DOHH2 (cell line): ENCODE results near the gene ADAMTS5.

Experiments used
- H3F3A ChIP-seq: fragments of 200-600 bp; sonication (generic), shearing (Covaris generic); 2 replicates; pipeline ENCODE4 v1.6.0; 2016; ENCODE audit warnings: antibody characterized with exemption, mild to moderate bottlenecking; ENCODE audit not compliant: control insufficient read depth, insufficient read depth
- H3K27ac ChIP-seq: fragments of 200-600 bp; sonication (generic); 2 replicates; pipeline ENCODE4 v1.5.1; 2014; ENCODE audit warnings: low read depth, mild to moderate bottlenecking, low read length, moderate library complexity
- H3K27me3 ChIP-seq: fragments of 200-600 bp; sonication (generic); 2 replicates; pipeline ENCODE4 v1.6.1; 2014; ENCODE audit warnings: mild to moderate bottlenecking, low read length, mixed read lengths; ENCODE audit not compliant: control insufficient read depth
- H3K36me3 ChIP-seq: fragments of 200-600 bp; sonication (generic); 2 replicates; pipeline ENCODE4 v1.6.1; 2014; ENCODE audit warnings: mild to moderate bottlenecking, low read length, moderate library complexity, mixed read lengths; ENCODE audit not compliant: control insufficient read depth
- H3K4me1 ChIP-seq: fragments of 200-600 bp; sonication (generic); 2 replicates; pipeline ENCODE4 v1.6.1; 2014; ENCODE audit warnings: mild to moderate bottlenecking, low read length, mixed read lengths; ENCODE audit not compliant: control insufficient read depth
- H3K4me2 ChIP-seq: fragments of 200-600 bp; sonication (generic); 2 replicates; pipeline ENCODE4 v1.6.0; 2014; ENCODE audit warnings: mild to moderate bottlenecking, low read length, moderate library complexity
- H3K4me3 ChIP-seq: fragments of 200-600 bp; sonication (generic); 2 replicates; pipeline ENCODE4 v1.5.1; 2014; ENCODE audit warnings: mild to moderate bottlenecking, low read length, mixed read lengths
- H3K79me2 ChIP-seq: fragments of 200-600 bp; sonication (generic); 2 replicates; pipeline ENCODE4 v1.6.1; 2014; ENCODE audit warnings: mild to moderate bottlenecking, low read length, mixed read lengths; ENCODE audit not compliant: control insufficient read depth
- H3K9me2 ChIP-seq: fragments of 200-600 bp; sonication (generic); replicated peaks from 2 replicates; pipeline ENCODE4 v1.6.1; 2014; ENCODE audit warnings: mild to moderate bottlenecking, low read length, mixed read lengths; ENCODE audit not compliant: control insufficient read depth
- H3K9me3 ChIP-seq: fragments of 200-600 bp; sonication (generic); 2 replicates; pipeline ENCODE4 v1.6.1; 2014; ENCODE audit warnings: antibody characterized with exemption, low read length, mixed read lengths; ENCODE audit not compliant: control insufficient read depth, insufficient read depth
- H4K20me1 ChIP-seq: fragments of 200-600 bp; sonication (generic); 2 replicates; pipeline ENCODE4 v1.6.0; 2014; ENCODE audit warnings: low read depth, mild to moderate bottlenecking, antibody characterized with exemption, low read length, moderate library complexity; ENCODE audit not compliant: control insufficient read depth, insufficient read depth
- CTCF ChIP-seq: fragments of 200-600 bp; sonication (generic); IDR thresholded peaks from one replicate; pipeline ENCODE4 v1.5.1; 2014; ENCODE audit warnings: antibody characterized with exemption, mild to moderate bottlenecking, low read depth, low read length; ENCODE audit not compliant: poor library complexity, severe bottlenecking
- EZH2phosphoT487 ChIP-seq: fragments of 200-600 bp; sonication (generic); IDR thresholded peaks from 2 replicates; pipeline ENCODE4 v1.6.1; 2017; ENCODE audit warnings: borderline replicate concordance, mild to moderate bottlenecking, antibody characterized with exemption, low read length, moderate library complexity, mixed read lengths

ADAMTS5 gene

GRCh38 chr21:26884436-26884835 lies 82.5 kb downstream of the ADAMTS5 start:
- Histone ChIP-seq H3K36me3 (no peaks in the 10 kb centered on the region), H3K79me2 (no peaks in the 10 kb centered on the region), H3K4me1 (no peaks in the 10 kb centered on the region), H3K27me3 (no peaks in the 10 kb centered on the region), H3K27ac (no peak overlapping the region), H3K9me3 (no peaks in the 10 kb centered on the region), H3F3A (no peaks in the 10 kb centered on the region), H4K20me1 (no peaks in the 10 kb centered on the region), H3K4me2 (no peak overlapping the region), H3K4me3 (no peak overlapping the region), H3K9me2 (no peaks in the 10 kb centered on the region)
- TF ChIP-seq CTCF: no peak
- TF ChIP-seq EZH2phosphoT487: no peak

GRCh38 chr21:26883768-26884167 lies 83.1 kb downstream of the ADAMTS5 start:
- H4K20me1 ChIP-seq: no peaks in the 10 kb centered on the region
- H3K79me2 ChIP-seq: no peaks in the 10 kb centered on the region
- no peaks in the 10 kb centered on the region for H3K27me3 ChIP-seq
- no peaks in the 10 kb centered on the region for H3K4me1 ChIP-seq
- H3K27ac ChIP-seq: no peak overlapping the region
- no peak overlapping the region for H3K4me3 ChIP-seq
- no peaks in the 10 kb centered on the region for H3K9me3 ChIP-seq
- no peaks in the 10 kb centered on the region for H3F3A ChIP-seq
- H3K4me2 ChIP-seq: no peak overlapping the region
- H3K36me3 ChIP-seq: no peaks in the 10 kb centered on the region
- no peaks in the 10 kb centered on the region for H3K9me2 ChIP-seq
- TF ChIP-seq CTCF: no peak
- TF ChIP-seq EZH2phosphoT487: no peak

- Histone ChIP-seq H4K20me1 (no peaks in the 10 kb centered on the region), H3K27ac (no peak overlapping the region), H3F3A (no peaks in the 10 kb centered on the region), H3K4me2 (no peak overlapping the region), H3K4me1 (no peaks in the 10 kb centered on the region), H3K4me3 (no peak overlapping the region), H3K9me3 (no peaks in the 10 kb centered on the region), H3K79me2 (no peaks in the 10 kb centered on the region), H3K27me3 (no peaks in the 10 kb centered on the region), H3K36me3 (no peaks in the 10 kb centered on the region), H3K9me2 (no peaks in the 10 kb centered on the region)
- TF ChIP-seq CTCF (no peak), EZH2phosphoT487 (no peak)
These were observed 85.2 kb downstream of the ADAMTS5 start for GRCh38 chr21:26881504-26882228.
